Erythroblast (primary cell): ENCODE results near the gene BUB1B.

ENCODE experiments used
- DNase-seq, 2 experiments: peaks; one replicate each; lab custom pipeline; 2025; lab: John Stamatoyannopoulos, UW
- GATA1 ChIP-seq: IDR thresholded peaks from 2 replicates; pipeline ENCODE4 v1.6.1; 2011; ENCODE audit warnings: low read depth, mild to moderate bottlenecking, control low read depth, low read length, moderate library complexity
- POLR2A ChIP-seq: IDR thresholded peaks from 2 replicates; pipeline ENCODE4 v1.6.1; 2011; ENCODE audit warnings: mild to moderate bottlenecking, low read length

The BUB1B gene

DNA sequence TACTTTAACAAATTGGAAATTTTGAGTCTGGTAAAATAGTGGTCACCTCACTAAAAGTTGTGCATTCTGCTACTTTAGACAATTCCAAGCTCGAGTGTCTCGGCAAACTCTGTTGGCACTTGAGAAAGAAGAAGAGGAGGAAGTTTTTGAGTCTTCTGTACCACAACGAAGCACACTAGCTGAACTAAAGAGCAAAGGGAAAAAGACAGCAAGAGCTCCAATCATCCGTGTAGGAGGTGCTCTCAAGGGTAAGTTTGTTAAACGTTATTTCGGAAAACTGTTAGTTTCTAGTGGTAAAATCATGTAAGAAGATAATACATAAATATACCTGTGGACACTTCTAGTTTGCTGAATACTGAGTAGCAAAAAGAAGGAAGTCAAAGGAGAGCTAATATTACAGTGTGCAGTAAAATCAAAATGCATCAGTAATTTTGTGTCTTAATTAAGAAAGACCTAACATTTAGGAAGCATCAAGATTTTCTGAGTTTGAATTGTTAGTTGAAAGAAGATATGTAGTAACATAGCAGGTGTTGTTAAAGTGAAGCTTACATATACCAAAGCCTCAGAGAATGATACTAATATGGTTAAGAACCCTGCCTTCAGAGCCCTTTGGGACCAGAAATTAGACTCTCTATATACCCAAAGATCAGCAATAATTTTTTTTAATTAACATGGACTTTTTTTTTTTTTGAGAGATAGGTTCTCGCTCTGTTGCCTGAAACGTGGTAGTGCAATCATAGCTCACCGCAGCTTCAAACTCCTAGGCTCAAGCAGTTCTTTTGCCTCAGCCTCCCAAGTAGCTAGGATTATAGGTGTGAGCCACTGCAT is 23.0 kb downstream of the BUB1B start:
- no peak for DNase-seq
- no peak for TF ChIP-seq GATA1
- no peak for TF ChIP-seq POLR2A

DNA sequence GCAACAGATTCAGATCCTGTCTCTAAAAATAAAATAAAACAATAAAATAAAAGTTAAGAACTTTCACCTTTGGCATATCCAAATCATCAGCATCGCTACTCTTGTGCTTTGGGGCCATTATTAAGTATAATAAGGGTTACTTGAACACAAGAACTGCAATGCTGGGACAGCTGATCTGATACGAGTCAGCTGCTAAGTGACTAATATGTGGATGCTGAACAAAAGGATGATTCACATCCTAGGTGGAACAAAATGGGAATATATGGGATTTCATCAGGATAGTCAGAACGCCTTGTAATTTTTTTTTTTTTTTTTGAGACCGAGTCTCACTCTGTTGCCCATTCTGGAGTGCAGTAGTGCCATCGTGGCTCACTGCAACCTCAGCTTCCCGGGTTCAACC is 29.7 kb downstream of the BUB1B start:
- no peak for TF ChIP-seq POLR2A
- no peak for TF ChIP-seq GATA1
- no peak for DNase-seq

DNA sequence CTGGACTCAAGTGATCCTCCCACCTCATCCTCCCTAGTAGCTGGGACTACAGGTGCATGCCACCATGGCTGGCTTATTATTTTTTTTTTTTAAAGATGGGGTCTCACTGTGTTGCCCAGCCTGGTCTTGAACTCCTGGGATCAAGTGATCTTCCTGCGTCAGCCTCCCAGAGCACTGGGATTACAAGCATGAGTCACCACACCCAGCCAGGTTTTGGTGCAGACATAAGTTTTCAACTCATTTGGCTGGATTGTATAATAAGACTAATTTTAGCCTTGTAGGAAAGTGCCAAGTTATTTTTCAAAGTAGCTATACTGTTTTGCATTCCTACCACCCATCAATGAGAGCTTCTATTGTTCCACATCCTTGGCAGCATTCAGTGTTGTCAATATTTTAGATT is 32.1 kb downstream of the BUB1B start:
- no peak for DNase-seq
- TF ChIP-seq POLR2A (no peak), GATA1 (no peak)

DNA sequence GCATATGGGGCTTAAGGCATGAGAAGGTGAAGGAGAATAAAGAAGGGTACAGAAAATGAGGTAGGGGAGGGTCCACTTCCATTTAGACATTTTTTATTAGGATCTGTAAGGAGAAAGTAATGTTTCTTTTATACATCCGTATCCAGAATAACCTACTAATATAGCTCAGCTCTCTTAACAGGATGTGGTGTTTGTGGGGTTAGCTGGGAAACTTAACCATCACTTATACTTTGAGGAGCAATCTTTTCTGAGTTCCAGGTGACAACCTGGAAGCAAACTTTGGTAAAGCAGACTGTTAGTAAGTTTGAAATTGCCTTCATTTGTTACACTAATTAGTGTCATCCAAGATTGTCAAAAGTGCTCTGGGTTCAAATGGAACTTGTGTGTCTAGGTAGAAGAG is 36.6 kb downstream of the BUB1B start:
- TF ChIP-seq POLR2A (no peak), GATA1 (no peak)
- no peak for DNase-seq

DNA sequence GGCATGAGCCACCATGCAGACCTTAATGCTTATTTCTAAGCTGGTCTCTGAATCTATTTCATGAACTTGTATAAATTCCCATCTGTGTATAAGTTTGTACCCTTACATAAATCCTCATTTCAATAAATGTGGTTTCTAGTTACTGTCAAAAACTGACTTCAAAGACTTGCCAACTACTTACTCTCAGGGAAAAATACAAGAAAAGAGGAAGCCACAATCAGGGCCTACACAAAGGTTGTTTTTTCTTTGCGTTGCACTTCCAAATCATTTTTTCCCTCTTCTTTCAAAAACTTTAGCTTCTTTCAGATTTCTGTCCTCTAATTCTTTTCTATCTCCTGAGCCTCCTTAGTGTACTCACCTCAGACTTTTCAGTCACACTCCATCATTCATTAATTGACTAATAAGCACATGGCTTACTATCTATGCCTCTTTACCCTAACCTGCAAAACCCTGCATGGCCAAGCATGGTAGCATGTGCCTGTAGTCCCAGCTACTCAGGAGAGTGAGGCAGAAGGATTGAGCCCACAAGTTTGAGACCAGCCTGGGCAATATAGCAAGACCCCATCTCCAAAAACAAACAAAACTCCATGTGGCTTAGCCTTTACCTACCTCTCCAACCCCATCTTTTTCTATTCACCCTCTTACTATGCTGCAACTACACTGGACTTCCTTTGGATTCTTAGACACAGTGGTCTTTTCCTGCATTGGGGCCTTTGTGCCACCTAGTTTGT is 37.7 kb downstream of the BUB1B start:
- TF ChIP-seq GATA1 (no peak), POLR2A (no peak)
- DNase-seq = no peak

DNA sequence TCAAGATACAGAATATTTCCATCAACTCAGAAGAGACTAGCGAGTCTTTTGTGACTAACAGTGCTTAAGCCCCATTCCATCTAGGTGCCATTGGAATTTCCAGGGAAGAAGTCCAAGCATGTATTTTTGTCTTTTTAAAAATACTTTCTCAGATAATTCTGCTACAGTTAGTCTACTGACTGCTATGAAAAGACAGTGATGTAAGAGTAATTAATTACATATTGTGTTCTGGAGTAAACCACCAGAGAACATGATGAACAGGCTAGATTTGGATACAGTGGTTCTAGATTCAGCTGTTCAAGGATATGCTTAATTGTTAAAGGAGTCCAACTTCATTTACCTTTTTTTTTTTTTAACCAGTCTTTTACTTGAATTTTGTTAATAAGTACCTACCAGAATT is 43.2 kb downstream of the BUB1B start:
- TF ChIP-seq POLR2A = no peak
- DNase-seq = no peak

DNA sequence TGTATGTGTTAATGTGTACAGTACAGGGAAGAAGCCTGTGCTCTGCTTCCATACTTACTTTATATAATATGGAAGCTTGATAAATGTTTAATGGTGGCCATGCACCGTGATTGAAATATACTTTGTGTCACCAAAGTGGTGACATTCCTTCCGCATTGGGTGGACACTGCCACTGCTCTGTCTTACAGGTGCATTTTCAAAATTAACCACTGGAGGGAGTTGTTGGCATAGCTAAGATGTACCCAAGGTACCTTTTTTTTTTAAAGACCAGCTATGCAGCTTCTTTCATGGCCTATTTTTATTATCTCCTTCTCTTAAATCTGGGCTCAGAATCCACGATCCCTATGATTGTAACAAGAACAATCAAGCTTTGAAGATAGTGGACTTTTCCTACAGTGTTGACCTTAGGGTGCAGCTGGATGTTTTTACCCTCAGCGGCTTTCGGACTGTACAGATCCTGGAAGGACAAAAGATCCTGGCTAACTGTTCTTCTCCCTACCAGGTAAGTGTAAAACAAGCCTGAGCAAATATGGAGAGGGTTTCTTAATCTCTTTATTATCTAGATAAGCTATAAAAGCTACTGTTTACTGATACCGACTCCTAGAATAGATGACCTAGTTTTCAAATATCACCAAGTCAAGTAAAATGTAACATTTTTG is 56.4 kb downstream of the BUB1B start:
- TF ChIP-seq POLR2A (no peak), GATA1 (no peak)
- peak; percentile 74 to 85 for DNase-seq

DNA sequence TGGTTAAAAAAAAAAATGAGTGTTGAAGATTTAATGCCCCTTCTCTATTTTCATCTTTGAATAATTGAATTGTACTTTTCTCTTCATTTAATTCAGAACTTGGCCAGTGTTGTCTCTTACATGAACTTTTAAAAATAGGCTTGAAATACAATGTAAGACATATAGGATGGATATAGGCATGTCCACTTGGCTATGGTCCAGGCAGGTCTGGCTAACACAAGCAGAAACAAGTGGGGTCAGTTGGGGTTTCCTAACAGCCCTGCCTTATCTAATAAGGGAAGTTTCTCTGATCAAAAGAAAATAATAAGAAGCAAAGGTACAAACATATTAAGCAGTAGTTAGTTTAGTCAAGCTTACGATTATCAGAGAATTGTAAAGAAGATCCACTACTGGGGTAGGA is 58.9 kb downstream of the BUB1B start:
- TF ChIP-seq GATA1 (no peak), POLR2A (no peak)
- no peak for DNase-seq

DNA sequence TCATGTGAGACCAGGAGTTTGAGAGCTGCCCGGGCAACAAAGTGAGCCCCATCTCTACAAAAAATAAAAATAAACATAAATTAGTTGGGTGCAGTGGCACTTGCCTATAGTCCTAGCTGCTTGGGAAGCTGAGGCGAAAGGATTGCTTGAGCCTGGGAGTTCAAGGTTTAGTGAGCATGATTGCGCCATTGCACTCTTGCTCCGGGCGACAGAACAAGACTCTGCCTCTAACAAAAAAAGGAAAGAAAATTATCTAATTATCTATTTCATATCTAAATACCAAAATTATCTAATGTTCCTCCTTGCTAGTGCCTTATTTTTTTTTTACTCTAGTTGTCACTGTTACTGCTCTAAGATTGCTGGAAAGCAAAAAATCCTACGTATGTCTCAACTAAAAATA is 61.3 kb downstream of the BUB1B start:
- no peak for TF ChIP-seq GATA1
- DNase-seq = no peak

DNA sequence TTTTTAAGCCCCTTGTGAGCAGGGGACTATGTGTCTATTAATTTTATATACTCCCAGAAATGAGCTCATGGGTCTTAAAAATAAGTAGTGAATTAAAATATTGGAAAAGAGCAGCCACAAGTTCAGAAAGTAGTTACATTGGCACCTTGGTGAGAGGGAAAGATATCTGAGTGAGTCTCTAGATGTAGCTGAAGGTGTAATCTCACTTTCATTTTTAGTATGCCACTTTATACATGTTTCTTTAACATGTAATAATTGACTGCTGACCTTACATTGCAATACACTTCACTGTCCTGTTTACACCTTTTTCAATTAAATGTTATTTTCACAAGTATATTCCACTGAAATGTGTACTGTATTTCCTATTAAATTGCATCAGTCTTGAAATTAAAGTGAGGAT is 65.9 kb downstream of the BUB1B start:
- no peak for DNase-seq
- TF ChIP-seq POLR2A (no peak), GATA1 (no peak)

DNA sequence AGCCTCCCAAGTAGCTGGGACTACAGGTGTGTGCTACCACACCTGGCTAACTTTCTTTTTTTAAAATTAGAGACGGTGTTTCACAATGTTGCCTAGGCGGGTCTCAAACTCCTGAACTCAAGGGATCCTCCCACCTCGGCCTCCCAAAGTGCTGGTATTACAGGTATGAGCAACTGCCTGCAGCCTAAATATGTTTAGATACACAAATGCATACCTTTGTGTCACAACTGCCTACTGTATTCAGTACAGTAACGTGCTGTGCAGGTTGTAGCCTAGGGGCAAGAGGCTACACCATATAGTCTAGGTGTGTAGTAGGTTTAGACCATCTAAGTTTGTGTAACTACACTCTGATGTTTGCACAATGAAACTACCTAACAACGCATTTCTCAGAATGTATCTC is 68.4 kb downstream of the BUB1B start:
- TF ChIP-seq POLR2A (no peak), GATA1 (no peak)
- no peak for DNase-seq

DNA sequence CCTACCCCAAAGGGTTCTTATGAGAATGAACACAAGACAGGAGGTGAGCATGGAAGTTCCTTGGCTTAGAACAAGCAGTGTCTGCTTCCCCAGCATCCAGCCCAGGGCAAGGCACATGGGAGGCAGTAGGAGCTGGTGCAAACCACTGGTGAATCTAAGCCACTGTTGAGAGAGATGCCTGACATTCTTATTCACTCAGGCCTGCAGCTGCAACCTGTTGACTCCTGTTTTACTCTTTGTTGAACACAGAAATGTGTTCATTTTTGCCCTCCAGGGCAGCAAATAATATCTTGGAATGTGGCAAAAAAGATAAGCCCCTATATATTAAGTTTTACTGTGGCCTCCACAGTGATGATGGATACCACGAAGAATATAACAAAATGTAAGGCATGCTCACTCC is 69.1 kb downstream of the BUB1B start:
- TF ChIP-seq POLR2A (no peak), GATA1 (no peak)
- no peak for DNase-seq

DNA sequence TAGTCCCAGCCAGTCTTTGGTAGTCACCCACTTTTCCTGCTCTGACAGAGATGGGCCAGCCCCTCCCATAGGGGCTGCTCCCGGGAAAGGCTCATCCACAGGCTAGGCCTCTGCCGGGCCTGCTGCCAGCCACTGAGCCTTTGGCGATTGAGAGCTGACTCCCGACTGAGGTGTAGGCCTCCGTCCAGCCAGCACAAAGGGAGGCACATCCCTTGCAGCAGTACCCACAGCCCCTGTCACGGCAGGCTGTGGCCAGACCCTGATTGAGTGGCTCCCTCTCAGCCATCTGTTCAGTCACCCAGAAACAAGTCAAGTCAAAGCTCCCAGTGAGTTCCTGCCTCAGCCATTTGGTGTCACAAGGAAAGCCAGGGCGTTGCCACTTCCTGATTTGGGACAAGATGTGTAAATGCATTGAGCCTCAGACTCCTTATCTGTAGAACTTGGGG is 71.8 kb downstream of the BUB1B start:
- TF ChIP-seq POLR2A (no peak), GATA1 (no peak)
- peak in 1 of 2 experiments; percentile 12 for DNase-seq
